Endothelial cell of umbilical vein (primary cell): ENCODE results near the gene TMEM108. TPM values are rescaled to one million over a fixed set of nuclear protein-coding genes. Genes with fewer than 3 reads are reported as not detected.

ENCODE experiments used
- BruUV-seq: library from RNA; stranded (reverse); fragments of 400-500 nt; replicated peaks from 2 replicates; lab custom pipeline; 2021; lab: Mats Ljungman, UMichigan
- CTCF ChIA-PET: fragments of 300-600, 350-600 bp; sonication (Branson Sonifier 250); formaldehyde crosslinking; loops from one replicate; lab custom pipeline; 2021; ENCODE audit warnings: antibody characterized with exemption, inconsistent platforms; lab: Charles Lee
- POLR2A ChIA-PET: fragments of 300-600, 350-600 bp; sonication (Branson Sonifier 250); formaldehyde crosslinking; loops from one replicate; lab custom pipeline; 2021; ENCODE audit warnings: antibody characterized with exemption, inconsistent platforms; lab: Charles Lee
- DNase-seq: peaks from one replicate; pipeline ENCODE4 v3.0.0-alpha.2; 2011; ENCODE audit warnings: low read depth, low spot score
- FAIRE-seq: peaks from 2 replicates; lab custom pipeline; 2011; peaks lifted over from hg19 to GRCh38; lab: Jason Lieb, UNC
- H2AFZ ChIP-seq: 2 replicates; pipeline ENCODE4 v1.6.0; 2012; ENCODE audit warnings: low read depth, low read length, control low read depth, inconsistent platforms
- H3K27ac ChIP-seq: 2 replicates; pipeline ENCODE4 v1.5.1; 2011; ENCODE audit warnings: low read depth, mild to moderate bottlenecking, control low read depth, low read length, moderate library complexity; ENCODE audit not compliant: insufficient read depth
- H3K27me3 ChIP-seq, 2 experiments: 2 replicates each; pipeline versions ENCODE4 v1.6.0 to v1.6.1; 2011; ENCODE audit warnings: low read length in 2 of 2, mixed read lengths in 1 of 2; ENCODE audit not compliant: control insufficient read depth in 2 of 2, insufficient read depth in 2 of 2
- H3K36me3 ChIP-seq, 2 experiments: 2 replicates in 1 of 2; 3 replicates in 1 of 2; pipeline ENCODE4 v1.5.1; 2011; ENCODE audit warnings: low read length in 2 of 2, mild to moderate bottlenecking in 1 of 2, moderate library complexity in 1 of 2; ENCODE audit not compliant: control insufficient read depth in 2 of 2, insufficient read depth in 2 of 2; ENCODE audit errors: extremely low read depth in 1 of 2
- H3K4me1 ChIP-seq: 3 replicates; pipeline ENCODE4 v1.5.1; 2011; ENCODE audit warnings: mild to moderate bottlenecking, low read length; ENCODE audit not compliant: control insufficient read depth, insufficient read depth; ENCODE audit errors: extremely low read depth
- H3K4me2 ChIP-seq: 2 replicates; pipeline ENCODE4 v1.6.1; 2011; ENCODE audit warnings: low read length, control low read depth, mixed read lengths; ENCODE audit not compliant: insufficient read depth
- H3K4me3 ChIP-seq, 3 experiments: fragments of 200-600 bp in 1 of 3; sonication (generic), shearing (Covaris generic) in 1 of 3; replicated peaks in 1 of 3; 2 replicates each; pipeline ENCODE4 v1.5.1; 2011 to 2016; ENCODE audit warnings: control low read depth in 3 of 3, low read length in 3 of 3, mild to moderate bottlenecking in 2 of 3, inconsistent platforms in 1 of 3, low read depth in 1 of 3, moderate library complexity in 1 of 3; ENCODE audit not compliant: insufficient read depth in 1 of 3
- H3K79me2 ChIP-seq: 2 replicates; pipeline ENCODE4 v1.6.0; 2012; ENCODE audit warnings: low read length, inconsistent platforms; ENCODE audit not compliant: control insufficient read depth, insufficient read depth
- H3K9ac ChIP-seq: replicated peaks from 2 replicates; pipeline ENCODE3; 2011; ENCODE audit warnings: low read length, control low read depth; ENCODE audit not compliant: insufficient read depth; ENCODE audit errors: extremely low read depth
- H3K9me1 ChIP-seq: replicated peaks from 3 replicates; pipeline ENCODE4 v1.6.0; 2011; ENCODE audit warnings: mild to moderate bottlenecking, low read length; ENCODE audit not compliant: control insufficient read depth, insufficient read depth; ENCODE audit errors: extremely low read depth
- H3K9me3 ChIP-seq: replicated peaks from 2 replicates; pipeline ENCODE4 v1.5.1; 2012; ENCODE audit warnings: low read length, inconsistent platforms; ENCODE audit not compliant: control insufficient read depth, insufficient read depth
- H4K20me1 ChIP-seq: replicated peaks from 2 replicates; pipeline ENCODE3; 2011; ENCODE audit warnings: mild to moderate bottlenecking, low read length; ENCODE audit not compliant: control insufficient read depth, insufficient read depth; ENCODE audit errors: extremely low read depth
- EZH2 ChIP-seq: IDR thresholded peaks from 2 replicates; pipeline ENCODE4 v1.6.1; 2012; ENCODE audit warnings: borderline replicate concordance, low read depth, mild to moderate bottlenecking, moderate library complexity, low read length, inconsistent platforms; ENCODE audit not compliant: severe bottlenecking
- FOS ChIP-seq: IDR thresholded peaks from 2 replicates; pipeline ENCODE4 v1.6.1; 2011; ENCODE audit warnings: mild to moderate bottlenecking, low read length, moderate library complexity, borderline replicate concordance; ENCODE audit not compliant: insufficient read depth
- GATA2 ChIP-seq: IDR thresholded peaks from 2 replicates; pipeline ENCODE4 v1.7.0; 2011; ENCODE audit warnings: low read depth, mild to moderate bottlenecking, moderate library complexity, mixed read lengths, low read length; ENCODE audit not compliant: insufficient read length, insufficient read depth
- JUN ChIP-seq: IDR thresholded peaks from 2 replicates; pipeline ENCODE4 v1.6.1; 2011; ENCODE audit warnings: borderline replicate concordance, low read depth; ENCODE audit not compliant: insufficient read length, insufficient read depth
- MYC ChIP-seq: IDR thresholded peaks from one replicate; pipeline ENCODE4 v1.6.1; 2011; ENCODE audit warnings: mild to moderate bottlenecking, low read depth, low read length
- POLR2A ChIP-seq: IDR thresholded peaks from 2 replicates; pipeline ENCODE4 v1.6.1; 2012; ENCODE audit warnings: low read depth, mild to moderate bottlenecking, control low read depth, low read length
- POLR2AphosphoS5 ChIP-seq: IDR thresholded peaks from 2 replicates; pipeline ENCODE4 v1.6.1; 2012; ENCODE audit warnings: low read depth, mild to moderate bottlenecking, control low read depth, low read length, moderate library complexity; ENCODE audit not compliant: insufficient read depth
- dilution Hi-C: fragments of 300-500 bp; cut with MboI; formaldehyde crosslinking; loops from one replicate; pipeline ENCODE4 v1.15.0; 2019; ENCODE audit warnings: low sequenced_read_pairs; ENCODE audit not compliant: extremely low pct_ligation_motif_present
- intact Hi-C: fragments of 100-400 bp; cut with micrococcal nuclease; formaldehyde crosslinking; loops from one replicate; pipeline ENCODE4 v1.10.0; 2022
- polyA plus RNA-seq, 4 experiments: library from polyadenylated mRNA; depleted of rRNA in 3 of 4; stranded (reverse) in 3 of 4; unstranded in 1 of 4; fragments of >200 nt; gene quantifications; 2 replicates each; pipeline versions ENCODE4 v1.2.1 to v1.2.3, GENCODE V29; 2011 to 2012; ENCODE audit warnings: missing spikeins in 1 of 4
- total RNA-seq: library from RNA; stranded (reverse); gene quantifications from 2 replicates; pipeline ENCODE4 v1.2.3, GENCODE V29; 2021
- TF ChIP-seq, protein P1 (sequence below), 2 donors: IDR thresholded peaks; 1 replicate in 1 of 2; 2 replicates in 1 of 2; pipeline ENCODE4 v1.5.1; 2011; ENCODE audit warnings: low read length in 2 of 2, mild to moderate bottlenecking in 2 of 2, moderate library complexity in 2 of 2, control low read depth in 1 of 2, inconsistent platforms in 1 of 2, low read depth in 1 of 2; ENCODE audit not compliant: insufficient read depth in 1 of 2; ENCODE audit errors: extremely low read depth in 1 of 2
- TF ChIP-seq, protein P2 (sequence below): IDR thresholded peaks from 2 replicates; pipeline ENCODE4 v1.6.1; 2011; ENCODE audit not compliant: insufficient read depth, insufficient read length

The TMEM108 gene
- total and polyA plus RNA-seq, 2 donors (not counting 3 experiments of a cell fraction or from before 2014, with no cell fraction given) = 0.40 to 1.1 TPM

DNA sequence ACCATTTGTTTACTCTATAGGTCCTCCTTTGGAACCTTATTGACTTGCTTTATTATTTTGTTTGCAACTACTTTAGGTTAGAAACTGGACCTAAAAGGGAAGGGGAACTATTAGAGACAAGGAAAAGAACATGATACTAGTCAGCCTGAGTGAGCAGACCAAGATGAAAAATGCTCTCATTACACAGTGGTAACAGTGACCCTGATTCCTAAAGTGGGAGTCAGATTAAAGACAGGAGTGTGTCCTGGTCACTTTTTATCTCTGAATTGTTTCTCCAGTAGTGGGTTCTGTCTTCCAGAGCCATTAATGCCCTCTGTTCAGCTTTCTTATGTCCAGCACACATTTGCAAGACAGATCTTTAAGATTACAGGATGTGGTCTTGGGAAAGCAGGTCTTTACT is 124.1 kb downstream of the TMEM108 start:
- CTCF ChIA-PET = no interaction called here

More for the DNA sequence above, 124.1 kb downstream of the TMEM108 start:
- no peaks in the 10 kb centered on the region for H3K9me3 ChIP-seq
- no peaks in the 10 kb centered on the region for H3K9me1 ChIP-seq
- no peak overlapping the region for H2AFZ ChIP-seq
- no TSS peak for BruUV-seq
- intact Hi-C loops = no loop called here
- DNase-seq = no peak
- no peak overlapping the region for H3K27ac ChIP-seq
- dilution Hi-C loops = no loop called here
- no peaks in the 10 kb centered on the region for H3K36me3 ChIP-seq
- H3K9ac ChIP-seq = no peak overlapping the region
- H3K4me1 ChIP-seq = no peaks in the 10 kb centered on the region
- no peak overlapping the region for H3K4me2 ChIP-seq
- no peak for FAIRE-seq
- no peaks in the 10 kb centered on the region for H4K20me1 ChIP-seq
- peaks cover 0 to 2% of the 10 kb centered on the region in 2 experiments for H3K27me3 ChIP-seq
- H3K4me3 ChIP-seq = no peak overlapping the region
- no peaks in the 10 kb centered on the region for H3K79me2 ChIP-seq
- no peak for TF ChIP-seq JUN
- TF ChIP-seq POLR2A = no peak
- TF ChIP-seq, protein P1, sequence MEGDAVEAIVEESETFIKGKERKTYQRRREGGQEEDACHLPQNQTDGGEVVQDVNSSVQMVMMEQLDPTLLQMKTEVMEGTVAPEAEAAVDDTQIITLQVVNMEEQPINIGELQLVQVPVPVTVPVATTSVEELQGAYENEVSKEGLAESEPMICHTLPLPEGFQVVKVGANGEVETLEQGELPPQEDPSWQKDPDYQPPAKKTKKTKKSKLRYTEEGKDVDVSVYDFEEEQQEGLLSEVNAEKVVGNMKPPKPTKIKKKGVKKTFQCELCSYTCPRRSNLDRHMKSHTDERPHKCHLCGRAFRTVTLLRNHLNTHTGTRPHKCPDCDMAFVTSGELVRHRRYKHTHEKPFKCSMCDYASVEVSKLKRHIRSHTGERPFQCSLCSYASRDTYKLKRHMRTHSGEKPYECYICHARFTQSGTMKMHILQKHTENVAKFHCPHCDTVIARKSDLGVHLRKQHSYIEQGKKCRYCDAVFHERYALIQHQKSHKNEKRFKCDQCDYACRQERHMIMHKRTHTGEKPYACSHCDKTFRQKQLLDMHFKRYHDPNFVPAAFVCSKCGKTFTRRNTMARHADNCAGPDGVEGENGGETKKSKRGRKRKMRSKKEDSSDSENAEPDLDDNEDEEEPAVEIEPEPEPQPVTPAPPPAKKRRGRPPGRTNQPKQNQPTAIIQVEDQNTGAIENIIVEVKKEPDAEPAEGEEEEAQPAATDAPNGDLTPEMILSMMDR (IDR thresholded peaks at IDR 0.05; ENCODE audit: extremely low read depth in 1 of 2, insufficient read depth in 1 of 2, low read depth in 1 of 2, low read length in 2 of 2) = no peak
- TF ChIP-seq MYC = no peak
- TF ChIP-seq FOS = no peak
- TF ChIP-seq, protein P2, sequence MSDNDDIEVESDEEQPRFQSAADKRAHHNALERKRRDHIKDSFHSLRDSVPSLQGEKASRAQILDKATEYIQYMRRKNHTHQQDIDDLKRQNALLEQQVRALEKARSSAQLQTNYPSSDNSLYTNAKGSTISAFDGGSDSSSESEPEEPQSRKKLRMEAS = no peak
- no peak for TF ChIP-seq GATA2
- no peak for TF ChIP-seq POLR2AphosphoS5
- no peak for TF ChIP-seq EZH2
- POLR2A ChIA-PET = no interaction called here
